GM21529 (cell line): ENCODE measurements around the gene CALN1.

ENCODE experiments used
- ATAC-seq: cut with Tn5 transposase; IDR thresholded peaks from one replicate; pipeline ENCODE4 v1.9.1; 2021; ENCODE audit not compliant: unreplicated experiment

CALN1 gene

DNA sequence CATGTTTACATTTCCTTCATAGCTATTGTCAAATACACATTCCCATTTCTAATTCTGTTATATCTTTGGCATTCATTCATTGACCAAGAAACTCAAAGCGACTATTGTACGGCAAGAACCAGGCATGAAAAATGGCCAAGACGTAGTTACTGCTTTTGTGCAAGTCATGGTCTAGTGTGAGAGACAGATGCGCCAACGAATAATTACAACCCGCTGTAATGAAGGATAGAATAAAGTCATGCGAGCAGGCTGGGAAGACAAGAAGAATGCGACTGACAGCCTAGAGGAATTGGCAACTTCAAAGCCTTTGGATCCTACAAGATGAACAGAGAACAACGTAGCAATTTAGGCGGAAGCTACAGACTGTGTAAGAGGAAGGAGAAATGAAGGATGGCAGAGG lies 221.2 kb downstream of the CALN1 start:
- ATAC-seq = no peak

DNA sequence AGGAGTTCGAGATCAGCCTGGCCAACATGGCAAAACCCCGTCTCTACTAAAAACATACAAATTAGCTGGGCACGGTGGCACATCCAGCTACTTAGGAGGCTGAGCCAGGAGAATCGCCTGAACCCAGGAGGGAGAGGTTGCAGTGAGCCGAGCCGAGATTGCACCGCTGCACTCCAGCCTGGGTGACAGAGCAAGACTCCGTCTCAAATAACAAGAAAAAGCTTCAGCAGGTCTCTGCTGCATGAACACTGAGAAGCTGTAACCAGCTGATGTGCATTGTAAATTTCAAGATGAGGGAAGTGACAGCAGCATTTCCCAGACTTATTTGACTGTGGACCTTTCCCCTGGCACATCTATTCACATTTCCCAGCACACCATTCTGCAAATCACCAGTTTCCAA lies 222.0 kb downstream of the CALN1 start:
- no peak for ATAC-seq

GRCh38 chr7:72187179-72187578 lies 225.0 kb downstream of the CALN1 start:
- no peak for ATAC-seq

DNA sequence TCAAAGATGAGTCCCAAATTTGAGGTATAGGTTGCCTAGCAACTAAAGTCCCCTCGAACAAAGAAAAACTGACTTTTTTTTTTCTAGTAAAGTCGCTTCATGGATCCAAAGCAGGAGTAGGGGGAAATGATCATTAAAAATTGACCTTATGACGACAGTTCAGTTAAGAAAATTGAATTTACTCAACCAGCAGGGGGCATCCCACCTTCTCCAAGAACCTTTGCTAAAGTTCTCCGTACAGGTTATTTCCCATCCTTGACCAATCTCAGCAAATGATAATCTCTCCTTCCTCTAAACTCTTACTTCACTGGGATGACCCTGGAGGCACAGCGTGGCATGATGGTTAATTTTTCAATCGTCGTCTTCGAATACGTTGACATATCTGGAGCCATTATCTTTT lies 228.3 kb downstream of the CALN1 start:
- no peak for ATAC-seq

GRCh38 chr7:72182036-72182435 lies 230.1 kb downstream of the CALN1 start:
- no peak for ATAC-seq

GRCh38 chr7:72176875-72177274 lies 235.3 kb downstream of the CALN1 start:
- no peak for ATAC-seq

DNA sequence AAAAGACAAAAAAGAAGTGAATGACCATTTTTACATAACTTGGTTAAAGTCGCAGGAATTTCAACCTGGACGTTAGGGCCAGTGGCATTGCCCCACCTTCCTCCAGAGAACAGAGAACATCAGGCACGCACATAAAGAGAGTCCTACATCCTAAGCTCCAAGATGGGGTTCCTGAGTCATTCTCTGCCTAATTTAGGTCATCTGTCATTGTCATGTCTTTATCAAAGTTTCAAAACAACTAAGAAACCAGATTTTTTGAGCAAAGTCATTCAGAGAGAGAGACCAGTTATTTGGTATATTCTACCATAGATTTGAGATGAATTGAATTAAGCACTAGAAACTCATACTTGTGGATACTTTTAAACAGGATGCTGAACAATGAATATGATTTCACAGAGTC lies 241.7 kb downstream of the CALN1 start:
- no peak for ATAC-seq

DNA sequence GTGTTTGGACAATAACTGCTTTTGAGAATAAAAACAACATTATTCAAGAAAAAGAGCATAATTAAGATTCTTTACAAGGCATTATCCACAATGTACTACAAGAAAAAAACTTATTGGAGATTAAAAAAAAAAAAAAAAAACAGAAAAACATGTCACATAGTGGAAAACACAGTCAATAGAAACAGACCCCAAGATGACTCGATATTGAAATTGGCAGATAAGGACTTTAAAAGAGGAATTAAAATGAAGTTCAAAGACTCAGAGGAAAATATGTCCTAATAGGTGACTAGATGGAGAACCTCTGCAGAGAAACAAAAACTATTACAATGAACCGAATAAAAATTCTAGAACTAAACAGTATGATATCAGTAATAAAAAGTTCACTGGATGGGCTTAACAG lies 248.9 kb downstream of the CALN1 start:
- no peak for ATAC-seq

DNA sequence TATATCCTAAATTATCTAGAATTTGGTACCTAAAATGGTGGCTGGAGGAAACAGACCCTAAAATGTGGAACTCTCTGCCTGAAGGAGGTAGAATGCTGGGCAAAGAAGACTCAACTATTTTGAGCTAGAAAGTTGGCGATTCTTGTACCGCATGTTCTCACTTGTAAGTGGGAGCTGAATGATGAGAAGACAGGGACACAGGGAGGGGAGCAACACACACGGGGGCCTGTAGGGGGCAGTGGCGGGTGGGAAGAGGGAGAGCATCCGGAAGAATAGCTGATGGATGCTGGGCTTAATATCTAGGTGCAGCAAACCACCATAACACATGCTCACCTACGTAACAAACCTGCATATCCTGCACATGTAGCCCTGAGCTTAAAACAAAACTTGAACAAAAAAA lies 250.6 kb downstream of the CALN1 start:
- ATAC-seq = no peak

DNA sequence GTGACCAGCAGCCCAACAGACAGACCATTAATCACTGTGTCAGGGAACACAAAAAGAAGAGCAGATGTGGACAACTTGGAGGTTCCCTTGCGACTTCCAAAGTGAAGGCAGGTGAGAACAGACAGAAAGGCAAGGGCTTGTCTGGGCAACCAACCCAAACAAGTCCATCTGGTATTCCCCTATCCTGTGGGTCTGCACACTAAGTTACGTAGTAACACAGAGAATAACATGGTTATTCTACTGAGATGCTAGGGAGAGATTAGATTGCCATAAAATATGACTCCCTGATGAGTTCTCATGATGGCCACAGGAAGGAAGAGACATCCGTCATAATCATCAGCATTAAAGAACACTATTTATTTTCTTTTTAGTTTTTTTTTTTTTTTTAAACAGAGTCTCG lies 252.2 kb downstream of the CALN1 start:
- no peak for ATAC-seq

GRCh38 chr7:72156671-72157070 lies 255.5 kb downstream of the CALN1 start:
- ATAC-seq = no peak

- ATAC-seq = no peak
Observed at GRCh38 chr7:72153132-72153512, 259.0 kb downstream of the CALN1 start.

- no peak for ATAC-seq
Observed at GRCh38 chr7:72152161-72153131, 259.7 kb downstream of the CALN1 start.

DNA sequence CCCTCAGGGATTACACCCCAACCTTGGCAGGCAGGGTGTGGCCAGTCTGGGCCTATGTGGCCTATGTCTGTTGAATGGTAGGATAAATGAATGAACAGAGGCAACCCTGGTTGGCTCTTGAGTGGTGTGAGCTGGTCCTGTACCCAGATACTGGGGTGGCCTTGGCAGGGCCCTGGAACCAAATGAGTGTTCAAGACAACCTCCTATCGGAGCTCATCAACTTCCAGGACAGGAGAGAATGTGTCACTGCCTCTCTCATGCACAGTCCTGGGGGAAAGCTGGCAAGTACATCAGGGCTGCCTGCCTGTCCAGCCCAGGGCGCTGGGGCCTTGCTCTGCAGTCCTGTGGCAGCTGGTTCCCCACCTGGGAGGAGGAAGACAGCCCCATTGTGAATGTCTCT lies 271.6 kb downstream of the CALN1 start:
- no peak for ATAC-seq

GRCh38 chr7:72127136-72127535 lies 285.0 kb downstream of the CALN1 start:
- ATAC-seq = no peak

GRCh38 chr7:72123913-72124312 lies 288.2 kb downstream of the CALN1 start:
- no peak for ATAC-seq

DNA sequence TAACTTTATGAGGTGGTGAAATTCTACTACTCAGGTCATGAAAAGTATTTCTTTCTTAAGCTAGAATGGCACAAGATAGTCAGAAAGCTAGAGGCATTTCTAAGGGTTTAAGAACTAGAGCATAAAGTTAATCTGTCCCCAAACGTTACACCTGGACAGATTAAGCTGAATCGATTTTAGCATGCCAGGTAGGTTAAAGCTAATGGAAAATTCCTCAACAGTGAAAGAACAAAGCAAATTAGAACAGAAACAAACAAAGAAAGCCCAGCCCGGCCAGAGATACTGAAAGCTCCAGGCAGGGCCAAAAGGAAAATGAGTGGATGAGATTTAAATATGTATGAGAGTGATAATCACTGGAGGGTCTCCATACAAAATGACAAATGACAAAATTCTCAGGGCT lies 293.8 kb downstream of the CALN1 start:
- ATAC-seq = no peak

DNA sequence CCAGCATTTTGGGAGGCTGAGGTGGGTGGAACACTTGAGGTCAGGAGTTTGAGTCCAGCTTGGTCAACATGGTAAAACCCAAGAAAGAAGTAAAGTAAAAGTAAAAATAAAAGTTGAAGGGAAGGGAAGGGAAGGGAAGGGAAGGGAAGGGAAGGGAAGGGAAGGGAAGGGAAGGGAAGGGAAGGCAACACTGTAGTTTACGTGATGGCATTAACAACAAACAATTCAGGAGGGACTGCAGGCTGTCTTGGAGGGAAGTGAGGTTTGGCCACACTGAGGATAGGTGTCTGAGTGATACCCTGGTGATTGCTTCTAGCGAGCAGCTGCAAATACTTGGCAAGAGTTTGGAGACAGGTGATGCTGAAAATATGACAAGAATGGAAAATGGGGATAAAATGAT lies 298.0 kb downstream of the CALN1 start:
- ATAC-seq = no peak

- ATAC-seq = no peak
Observed at GRCh38 chr7:72112992-72113391, 299.1 kb downstream of the CALN1 start.

DNA sequence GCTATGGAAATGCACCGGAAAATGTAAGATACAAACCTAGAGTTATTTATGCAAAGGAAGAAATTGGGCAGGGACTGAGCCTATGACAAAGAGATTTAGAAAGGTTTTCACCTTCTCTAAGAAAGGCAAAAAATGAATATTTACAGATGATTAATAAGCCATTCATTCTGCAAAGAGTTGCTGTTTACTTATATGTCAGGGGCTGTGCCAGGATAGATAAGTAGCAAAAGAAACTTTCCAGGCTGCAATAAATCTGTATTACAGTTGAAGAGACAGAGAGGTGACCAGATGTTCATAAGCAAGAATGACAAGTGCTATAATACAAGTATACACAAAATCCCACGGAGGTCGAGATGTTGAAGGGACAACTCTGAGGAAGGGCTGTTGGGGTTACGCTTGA lies 299.6 kb downstream of the CALN1 start:
- no peak for ATAC-seq

DNA sequence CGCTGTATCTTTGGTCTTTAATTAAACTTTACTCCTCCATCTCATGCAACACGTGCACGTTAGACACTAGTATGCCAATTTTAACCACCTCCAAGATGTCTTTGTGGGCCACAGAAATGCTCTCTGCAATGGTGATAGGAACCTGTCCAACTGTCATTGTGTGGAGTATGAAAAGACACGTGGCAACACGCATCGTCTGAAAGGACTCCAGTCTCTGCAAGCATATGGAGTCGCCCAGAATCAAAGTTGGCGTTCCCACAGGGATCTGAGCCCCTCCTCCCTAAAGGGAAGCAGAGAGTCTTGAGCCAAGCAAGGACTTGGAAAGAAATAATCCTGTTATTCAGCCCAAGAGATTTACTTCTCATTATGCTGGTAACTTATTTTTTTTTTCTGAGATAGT lies 301.1 kb downstream of the CALN1 start:
- ATAC-seq = no peak

DNA sequence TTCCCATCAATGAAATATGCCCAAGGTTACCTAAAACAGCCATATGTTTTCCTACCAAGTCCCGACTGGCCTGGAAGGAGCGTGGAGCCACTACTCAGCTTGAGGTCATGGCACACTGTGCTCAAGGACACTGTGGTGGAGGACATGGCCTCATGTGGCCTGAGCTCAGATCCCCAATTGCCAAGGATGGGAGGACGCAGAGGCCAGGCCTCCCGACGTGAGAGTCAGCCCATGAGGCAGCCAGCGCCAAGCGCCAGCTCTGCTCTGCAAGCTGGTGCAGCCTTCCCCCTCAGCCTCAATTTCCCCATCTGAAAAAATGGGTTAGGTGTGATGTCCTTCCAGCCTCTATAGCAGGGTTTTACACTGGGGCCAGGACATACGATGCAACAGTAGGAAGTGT lies 302.6 kb downstream of the CALN1 start:
- no peak for ATAC-seq

DNA sequence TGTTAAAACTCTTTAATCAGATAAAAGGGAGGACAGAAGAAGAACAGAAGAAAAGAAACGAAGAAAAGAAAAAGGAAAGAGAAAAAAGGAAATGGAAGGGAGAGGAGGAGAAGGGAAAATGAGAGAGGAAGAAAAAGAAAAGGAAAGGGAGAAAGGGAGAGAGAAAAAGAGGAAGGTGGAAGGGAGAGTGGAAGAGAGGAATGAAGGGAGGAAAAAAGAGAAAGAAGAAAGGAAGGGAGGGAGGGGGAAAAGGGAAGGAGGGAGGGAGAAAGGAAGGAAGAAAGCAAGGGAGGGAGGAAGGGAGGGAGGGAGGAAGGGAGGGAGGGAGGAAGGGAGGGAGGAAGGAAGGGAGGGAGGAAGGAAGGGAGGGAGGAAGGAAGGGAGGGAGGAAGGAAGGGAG lies 305.7 kb downstream of the CALN1 start:
- ATAC-seq = no peak
